IMR-90 (cell line): Measurements from ENCODE around the gene ALPP. TPM values are rescaled to one million over a fixed set of nuclear protein-coding genes. Genes with fewer than 3 reads are reported as not detected.
"Not testable (repeated sequence)": the region's sequence is repeated elsewhere in the genome, so short reads cannot be mapped to it uniquely, and the experiment has no call there.

Source experiments
- ATAC-seq: fragments of 200-7000 bp; cut with Tn5 transposase; 2 replicates; pipeline ENCODE4 v1.9.1; 2020; ENCODE audit warnings: low read depth, mild to moderate bottlenecking, moderate library complexity
- BruUV-seq: library from RNA; stranded (reverse); fragments of 400-500 nt; replicated peaks from 2 replicates; lab custom pipeline; 2021; lab: Mats Ljungman, UMichigan
- CTCF ChIA-PET: fragments of 300-600 bp; formaldehyde crosslinking; extraction: SDS; loops from one replicate; lab custom pipeline; 2021; ENCODE audit warnings: antibody characterized with exemption; lab: Yijun Ruan, JAX
- POLR2A ChIA-PET: fragments of 300-600 bp; sonication (Branson Sonifier 250); formaldehyde crosslinking; loops from one replicate; lab custom pipeline; 2022; ENCODE audit warnings: antibody characterized with exemption; ENCODE audit not compliant: unreplicated experiment; lab: Charles Lee
- DNase-seq: peaks from one replicate; pipeline ENCODE4 v3.0.0; 2013
- H2AFZ ChIP-seq: replicated peaks from 2 replicates; pipeline ENCODE3; 2013; ENCODE audit warnings: low read length, mild to moderate bottlenecking; ENCODE audit not compliant: poor library complexity
- H2AK5ac ChIP-seq: 2 replicates; pipeline ENCODE4 v1.6.1; 2013; ENCODE audit warnings: low read depth, low read length, inconsistent platforms
- H2AK9ac ChIP-seq: replicated peaks from 2 replicates; pipeline ENCODE3; 2013; ENCODE audit warnings: mild to moderate bottlenecking, low read depth, low read length, moderate library complexity; ENCODE audit not compliant: poor library complexity
- H2BK120ac ChIP-seq: 2 replicates; pipeline ENCODE4 v1.6.1; 2013; ENCODE audit warnings: low read depth, low read length, inconsistent platforms
- H2BK15ac ChIP-seq: 3 replicates; pipeline ENCODE4 v1.6.1; 2013; ENCODE audit warnings: low read depth, low read length, inconsistent platforms
- H2BK20ac ChIP-seq: 2 replicates; pipeline ENCODE4 v1.6.1; 2013; ENCODE audit warnings: low read depth, mild to moderate bottlenecking, inconsistent platforms, low read length, moderate library complexity
- H2BK5ac ChIP-seq: 2 replicates; pipeline ENCODE4 v1.6.1; 2013; ENCODE audit warnings: mild to moderate bottlenecking, low read depth, low read length, inconsistent platforms; ENCODE audit not compliant: poor library complexity, severe bottlenecking
- H3K14ac ChIP-seq: replicated peaks from 2 replicates; pipeline ENCODE4 v1.6.1; 2013; ENCODE audit warnings: low read depth, low read length, inconsistent platforms
- H3K18ac ChIP-seq: 2 replicates; pipeline ENCODE4 v1.6.1; 2013; ENCODE audit warnings: low read depth, low read length, control low read depth
- H3K23ac ChIP-seq: 2 replicates; pipeline ENCODE4 v1.6.1; 2013; ENCODE audit warnings: low read depth, low read length, inconsistent platforms
- H3K27ac ChIP-seq: 2 replicates; pipeline ENCODE4 v1.5.1; 2013; ENCODE audit warnings: mild to moderate bottlenecking, control low read depth, low read length; ENCODE audit not compliant: insufficient read depth
- H3K27me3 ChIP-seq: 2 replicates; pipeline ENCODE4 v1.6.1; 2013; ENCODE audit warnings: low read length; ENCODE audit not compliant: control insufficient read depth, insufficient read depth
- H3K36me3 ChIP-seq: 2 replicates; pipeline ENCODE4 v1.6.1; 2013; ENCODE audit warnings: low read length, mixed read lengths; ENCODE audit not compliant: control insufficient read depth, insufficient read depth
- H3K4ac ChIP-seq: 2 replicates; pipeline ENCODE4 v1.6.1; 2013; ENCODE audit warnings: low read depth, low read length, inconsistent platforms
- H3K4me1 ChIP-seq: 2 replicates; pipeline ENCODE4 v1.6.1; 2013; ENCODE audit warnings: low read length, mixed read lengths; ENCODE audit not compliant: control insufficient read depth, insufficient read depth
- H3K4me2 ChIP-seq: 2 replicates; pipeline ENCODE4 v1.6.1; 2013; ENCODE audit warnings: low read depth, mild to moderate bottlenecking, control low read depth, low read length, moderate library complexity
- H3K4me3 ChIP-seq: 2 replicates; pipeline ENCODE4 v1.5.1; 2013; ENCODE audit warnings: low read depth, mild to moderate bottlenecking, control low read depth, low read length, moderate library complexity; ENCODE audit not compliant: insufficient read depth
- H3K56ac ChIP-seq: 2 replicates; pipeline ENCODE4 v1.6.1; 2013; ENCODE audit warnings: low read length, inconsistent platforms; ENCODE audit not compliant: insufficient read depth; ENCODE audit errors: extremely low read depth
- H3K79me1 ChIP-seq, 2 experiments: 2 replicates each; pipeline ENCODE4 v1.6.1; 2013; ENCODE audit warnings: low read length in 2 of 2, inconsistent platforms in 1 of 2, low read depth in 1 of 2
- H3K9ac ChIP-seq: 2 replicates; pipeline ENCODE4 v1.6.1; 2013; ENCODE audit warnings: low read depth, low read length, control low read depth
- H3K9me1 ChIP-seq: 2 replicates; pipeline ENCODE4 v1.6.1; 2013; ENCODE audit warnings: low read length, inconsistent platforms; ENCODE audit not compliant: insufficient read depth
- H3K9me3 ChIP-seq: 2 replicates; pipeline ENCODE4 v1.6.1; 2013; ENCODE audit warnings: low read length; ENCODE audit not compliant: control insufficient read depth, insufficient read depth
- H4K20me1 ChIP-seq: 2 replicates; pipeline ENCODE4 v1.6.1; 2013; ENCODE audit warnings: low read length, inconsistent platforms; ENCODE audit not compliant: insufficient read depth
- H4K5ac ChIP-seq: 2 replicates; pipeline ENCODE4 v1.6.1; 2013; ENCODE audit warnings: mild to moderate bottlenecking, low read depth, low read length, control low read depth
- H4K8ac ChIP-seq, 2 experiments: 2 replicates each; pipeline ENCODE4 v1.6.1; 2013; ENCODE audit warnings: low read depth in 2 of 2, low read length in 2 of 2, control low read depth in 1 of 2, inconsistent platforms in 1 of 2
- H4K91ac ChIP-seq: 2 replicates; pipeline ENCODE4 v1.6.1; 2013; ENCODE audit warnings: low read depth, low read length, inconsistent platforms; ENCODE audit not compliant: insufficient read depth
- CEBPB ChIP-seq: IDR thresholded peaks from 2 replicates; pipeline ENCODE4 v1.6.1; 2012; ENCODE audit warnings: low read depth, low read length, improper control_type of control experiment
- MAZ ChIP-seq: IDR thresholded peaks from 2 replicates; pipeline ENCODE4 v1.6.1; 2012; ENCODE audit warnings: low read depth, mild to moderate bottlenecking, low read length, improper control_type of control experiment, moderate library complexity, borderline replicate concordance
- SMC3 ChIP-seq: fragments of 150-350 bp; IDR thresholded peaks from 2 replicates; pipeline ENCODE4 v1.6.1; 2016; ENCODE audit warnings: low read depth, mild to moderate bottlenecking, antibody characterized with exemption, low read length, moderate library complexity
- USF2 ChIP-seq: fragments of 150-350 bp; IDR thresholded peaks from 2 replicates; pipeline ENCODE4 v1.6.1; 2017; ENCODE audit warnings: mild to moderate bottlenecking, antibody characterized with exemption, low read length, low read depth
- WGBS, 2 experiments: methylation state at CpG; one replicate each; pipeline versions ENCODE4 v1.1.5 to v1.1.7; 2013; ENCODE audit warnings: missing lambda C conversion rate in 2 of 2; ENCODE audit not compliant: insufficient read length in 1 of 2; ENCODE audit errors: extremely low coverage in 2 of 2; 5-methylcytosine and 5-hydroxymethylcytosine counted together
- dilution Hi-C: fragments of 300-500 bp; cut with HindIII; formaldehyde crosslinking; loops from one replicate; pipeline ENCODE4 v1.14.3; 2018; ENCODE audit warnings: low sequenced_read_pairs; ENCODE audit not compliant: unreplicated experiment
- in situ Hi-C: fragments of 300-500 bp; cut with MboI; formaldehyde crosslinking; loops from 3 replicates; pipeline ENCODE4 v1.14.3; 2019; ENCODE audit warnings: low sequenced_read_pairs, inconsistent platforms, mixed read lengths
- intact Hi-C: fragments of 100-400 bp; cut with micrococcal nuclease; formaldehyde crosslinking; loops from 2 replicates; pipeline ENCODE4 v1.10.0; 2022
- polyA plus RNA-seq, 3 experiments: library from polyadenylated mRNA; depleted of rRNA; stranded (reverse); fragments of >200 nt; gene quantifications; 2 replicates each; pipeline ENCODE4 v1.2.3, GENCODE V29; 2012; ENCODE audit warnings: low replicate concordance in 1 of 3
- total RNA-seq: library from RNA; depleted of rRNA; stranded (reverse); fragments of >200 nt; gene quantifications from 2 replicates; pipeline ENCODE4 v1.2.3, GENCODE V29; 2012

The ALPP gene
- total and polyA plus RNA-seq, 2 of the 4 experiments (the other 2 are of a cell fraction): not detected

- ATAC-seq: no peak
- no peak overlapping the region for H3K18ac ChIP-seq
- 94% methylated on average over 3 of the region's 10 CpGs; no CpG with 5 or more reads in 1 of the 2 experiments for WGBS, 2 experiments
Observed at GRCh38 chr2:232422051-232422450, 43.5 kb downstream of the ALPP start.

DNA sequence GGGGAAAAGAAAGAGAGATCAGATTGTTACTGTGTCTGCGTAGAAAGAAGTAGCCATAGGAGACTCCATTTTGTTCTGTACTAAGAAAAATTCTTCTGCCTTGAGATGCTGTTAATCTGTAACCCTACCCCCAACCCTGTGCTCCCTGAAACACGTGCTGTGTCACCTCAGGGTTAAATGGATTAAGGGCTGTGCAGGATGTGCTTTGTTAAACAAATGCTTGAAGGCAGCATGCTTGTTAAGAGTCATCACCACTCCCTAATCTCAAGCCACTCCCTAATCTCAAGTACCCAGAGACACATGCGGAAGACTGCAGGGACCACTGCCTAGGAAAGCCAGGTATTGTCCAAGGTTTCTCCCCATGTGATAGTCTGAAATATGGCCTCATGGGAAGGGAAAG, 44.4 kb downstream of the ALPP start:
- H3K27ac ChIP-seq, H3K79me1 ChIP-seq, H3K14ac ChIP-seq, DNase-seq, H4K5ac ChIP-seq, H2AK9ac ChIP-seq, H2BK5ac ChIP-seq, dilution Hi-C loops, H3K4ac ChIP-seq, H4K91ac ChIP-seq, H2AFZ ChIP-seq, H2BK15ac ChIP-seq, H3K4me2 ChIP-seq, H3K36me3 ChIP-seq, H4K20me1 ChIP-seq, CTCF ChIA-PET, H2BK20ac ChIP-seq, H3K9ac ChIP-seq, H2AK5ac ChIP-seq, H4K8ac ChIP-seq, H3K9me1 ChIP-seq, H3K56ac ChIP-seq, H3K4me3 ChIP-seq, H2BK120ac ChIP-seq, H3K4me1 ChIP-seq, H3K9me3 ChIP-seq, H3K23ac ChIP-seq, in situ Hi-C loops, BruUV-seq, ATAC-seq, POLR2A ChIA-PET, H3K18ac ChIP-seq, intact Hi-C loops: not testable (repeated sequence)
- no CpG with 5 or more reads among the region's 3 CpGs for WGBS, 2 experiments
- peaks cover 63% of the 10 kb centered on the region for H3K27me3 ChIP-seq

More at GRCh38 chr2:232422051-232422450, 43.5 kb downstream of the ALPP start:
- no peaks in the 10 kb centered on the region for H3K9me1 ChIP-seq
- no peak overlapping the region for H2AK9ac ChIP-seq
- no peak overlapping the region for H3K14ac ChIP-seq
- dilution Hi-C loops (no loop called here), intact Hi-C loops (no loop called here), in situ Hi-C loops (no loop called here)
- H2BK5ac ChIP-seq: no peak overlapping the region
- H4K91ac ChIP-seq: no peak overlapping the region
- H3K56ac ChIP-seq: no peak overlapping the region
- ChIA-PET CTCF (no interaction called here), POLR2A (no interaction called here)
- peaks cover 70% of the 10 kb centered on the region for H3K27me3 ChIP-seq
- H3K4me1 ChIP-seq: no peaks in the 10 kb centered on the region
- H3K79me1 ChIP-seq: no peaks in the 10 kb centered on the region
- no peak overlapping the region for H3K4me2 ChIP-seq
- H2AFZ ChIP-seq: no peak overlapping the region
- H3K36me3 ChIP-seq: no peaks in the 10 kb centered on the region
- H3K9me3 ChIP-seq: peaks cover 5% of the 10 kb centered on the region; the same call in 1 of the 2 replicates
- no peak for TF ChIP-seq CEBPB
- no peak for TF ChIP-seq USF2
- TF ChIP-seq MAZ: no peak
- no peak for TF ChIP-seq SMC3
- H2BK20ac ChIP-seq: no peak overlapping the region
- H3K23ac ChIP-seq: no peak overlapping the region
- no peak overlapping the region for H3K4ac ChIP-seq
- no peaks in the 10 kb centered on the region; the same call in 1 of the 2 replicates for H4K20me1 ChIP-seq
- H2BK120ac ChIP-seq: no peak overlapping the region
- no peak overlapping the region for H4K5ac ChIP-seq
- H3K9ac ChIP-seq: no peak overlapping the region
- H4K8ac ChIP-seq: no peak overlapping the region
- H3K4me3 ChIP-seq: no peak overlapping the region
- no peak overlapping the region for H2BK15ac ChIP-seq
- no peak overlapping the region for H3K27ac ChIP-seq
- no TSS peak for BruUV-seq
- H2AK5ac ChIP-seq: no peak overlapping the region
- no peak for DNase-seq
